ENCODE data around the gene TPP1.

DNA sequence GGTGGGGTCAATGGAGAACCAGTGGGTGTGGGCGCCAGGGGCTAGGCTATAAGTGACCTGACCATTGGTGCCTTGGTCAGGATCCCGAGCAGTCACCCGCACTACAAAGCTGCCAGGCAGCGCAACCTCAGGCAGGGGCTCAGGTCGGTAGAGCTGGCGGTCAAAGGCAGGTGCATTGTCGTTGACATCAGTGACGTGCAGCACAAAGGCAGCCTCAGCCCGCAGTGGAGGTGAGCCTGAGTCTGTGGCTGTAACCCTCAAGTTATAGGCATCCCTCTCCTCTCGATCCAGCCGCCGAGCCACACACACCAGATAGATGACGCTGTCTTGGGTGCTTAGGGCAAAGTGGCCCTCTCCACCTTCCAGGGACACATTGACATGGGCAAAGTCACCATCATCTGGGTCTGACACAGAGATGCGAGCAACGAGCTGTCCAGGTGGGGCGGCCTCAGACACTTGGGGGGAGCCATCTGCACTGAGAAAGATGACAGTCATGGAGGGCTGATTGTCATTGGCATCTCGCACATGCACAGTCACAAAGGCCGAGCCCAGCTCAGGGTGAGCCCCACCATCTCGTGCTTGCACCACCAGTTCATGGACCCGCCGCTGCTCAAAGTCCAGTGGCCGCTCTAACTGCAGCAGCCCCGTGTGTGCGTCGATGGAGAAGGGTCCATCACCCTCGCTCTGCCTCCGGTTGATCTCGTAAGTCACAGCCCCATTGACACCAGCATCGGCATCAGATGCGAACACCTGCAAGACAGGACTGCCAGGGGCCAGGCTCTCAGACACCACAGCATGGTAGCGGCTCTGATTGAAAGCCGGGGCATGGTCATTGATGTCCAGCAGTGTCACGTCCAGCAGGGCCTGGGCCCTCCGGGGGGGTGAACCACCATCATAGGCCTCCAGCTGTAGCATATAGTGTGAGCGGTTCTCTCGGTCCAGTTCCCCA is 21.1 kb upstream of the TPP1 start:
- TF ChIP-seq, protein P1, sequence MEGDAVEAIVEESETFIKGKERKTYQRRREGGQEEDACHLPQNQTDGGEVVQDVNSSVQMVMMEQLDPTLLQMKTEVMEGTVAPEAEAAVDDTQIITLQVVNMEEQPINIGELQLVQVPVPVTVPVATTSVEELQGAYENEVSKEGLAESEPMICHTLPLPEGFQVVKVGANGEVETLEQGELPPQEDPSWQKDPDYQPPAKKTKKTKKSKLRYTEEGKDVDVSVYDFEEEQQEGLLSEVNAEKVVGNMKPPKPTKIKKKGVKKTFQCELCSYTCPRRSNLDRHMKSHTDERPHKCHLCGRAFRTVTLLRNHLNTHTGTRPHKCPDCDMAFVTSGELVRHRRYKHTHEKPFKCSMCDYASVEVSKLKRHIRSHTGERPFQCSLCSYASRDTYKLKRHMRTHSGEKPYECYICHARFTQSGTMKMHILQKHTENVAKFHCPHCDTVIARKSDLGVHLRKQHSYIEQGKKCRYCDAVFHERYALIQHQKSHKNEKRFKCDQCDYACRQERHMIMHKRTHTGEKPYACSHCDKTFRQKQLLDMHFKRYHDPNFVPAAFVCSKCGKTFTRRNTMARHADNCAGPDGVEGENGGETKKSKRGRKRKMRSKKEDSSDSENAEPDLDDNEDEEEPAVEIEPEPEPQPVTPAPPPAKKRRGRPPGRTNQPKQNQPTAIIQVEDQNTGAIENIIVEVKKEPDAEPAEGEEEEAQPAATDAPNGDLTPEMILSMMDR (IDR thresholded peaks at IDR 0.05), result no peak
- TF ChIP-seq POLR2A (IDR thresholded peaks at IDR 0.05), result no peak

Data from thyroid gland (tissue), 4 donors.